Gastrocnemius medialis (tissue), 4 donors: ENCODE results near the gene HOTAIR.

Experiments
- POLR2A ChIP-seq, 2 donors: fragments of 450-650 bp; IDR thresholded peaks; one replicate each; pipeline ENCODE4 v1.6.1; 2017; ENCODE audit warnings: antibody characterized with exemption in 2 of 2, mild to moderate bottlenecking in 2 of 2, moderate library complexity in 2 of 2
- TF ChIP-seq, protein P1 (sequence below), 5 experiments: fragments of 450-650 bp in 3 of 5; fragments of 200-600 bp in 2 of 5; sonication (generic) in 2 of 5; IDR thresholded peaks in 4 of 5; conservative IDR thresholded peaks in 1 of 5; 1 replicate in 4 of 5; 2 replicates in 1 of 5; pipeline ENCODE4 v1.5.1; 2016 to 2019; ENCODE audit warnings: antibody characterized with exemption in 5 of 5, mild to moderate bottlenecking in 3 of 5, moderate library complexity in 3 of 5

DNA sequence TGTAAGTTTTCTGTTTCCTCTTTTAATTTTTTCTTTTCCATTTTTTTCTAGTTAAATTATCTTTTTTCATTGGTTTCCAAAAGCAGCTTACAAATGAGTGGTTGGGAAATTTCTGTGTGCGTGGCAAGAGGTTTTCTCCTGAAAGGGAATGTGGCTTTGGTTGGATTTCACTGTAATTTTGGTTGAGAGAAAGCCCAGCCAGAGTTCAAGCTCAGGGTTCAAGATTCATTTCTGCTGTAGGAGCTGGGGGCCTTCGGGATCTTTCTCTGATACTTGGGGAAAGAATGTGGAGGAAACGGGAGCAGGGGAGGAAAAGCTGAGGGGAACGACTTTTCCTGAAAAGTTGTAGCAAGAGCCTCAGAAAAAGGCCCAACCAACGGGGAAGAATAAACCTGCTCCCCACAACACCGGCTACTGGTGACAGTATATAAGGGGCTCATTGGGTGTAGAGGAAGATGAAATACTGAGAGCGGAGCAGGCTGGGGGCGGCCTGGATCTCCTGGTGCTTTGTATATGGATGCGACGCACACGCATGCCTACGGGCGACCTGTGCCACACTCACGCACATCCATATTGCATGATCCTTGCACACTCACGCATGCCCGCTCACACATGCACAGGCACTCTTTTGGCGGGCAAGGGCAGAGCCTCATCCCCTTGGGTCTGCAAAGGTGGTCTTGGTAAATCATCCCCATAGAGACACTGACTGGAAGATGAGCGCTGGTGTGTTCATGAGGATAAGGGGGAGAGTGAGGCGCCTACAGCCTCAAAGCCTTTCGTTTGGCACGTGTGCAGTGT lies 12.1 kb upstream of the HOTAIR start:
- TF ChIP-seq, protein P1, sequence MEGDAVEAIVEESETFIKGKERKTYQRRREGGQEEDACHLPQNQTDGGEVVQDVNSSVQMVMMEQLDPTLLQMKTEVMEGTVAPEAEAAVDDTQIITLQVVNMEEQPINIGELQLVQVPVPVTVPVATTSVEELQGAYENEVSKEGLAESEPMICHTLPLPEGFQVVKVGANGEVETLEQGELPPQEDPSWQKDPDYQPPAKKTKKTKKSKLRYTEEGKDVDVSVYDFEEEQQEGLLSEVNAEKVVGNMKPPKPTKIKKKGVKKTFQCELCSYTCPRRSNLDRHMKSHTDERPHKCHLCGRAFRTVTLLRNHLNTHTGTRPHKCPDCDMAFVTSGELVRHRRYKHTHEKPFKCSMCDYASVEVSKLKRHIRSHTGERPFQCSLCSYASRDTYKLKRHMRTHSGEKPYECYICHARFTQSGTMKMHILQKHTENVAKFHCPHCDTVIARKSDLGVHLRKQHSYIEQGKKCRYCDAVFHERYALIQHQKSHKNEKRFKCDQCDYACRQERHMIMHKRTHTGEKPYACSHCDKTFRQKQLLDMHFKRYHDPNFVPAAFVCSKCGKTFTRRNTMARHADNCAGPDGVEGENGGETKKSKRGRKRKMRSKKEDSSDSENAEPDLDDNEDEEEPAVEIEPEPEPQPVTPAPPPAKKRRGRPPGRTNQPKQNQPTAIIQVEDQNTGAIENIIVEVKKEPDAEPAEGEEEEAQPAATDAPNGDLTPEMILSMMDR (IDR thresholded peaks at IDR 0.05 in 4 of 5, conservative IDR thresholded peaks at IDR 0.05 in 1 of 5): no peak
- TF ChIP-seq POLR2A (IDR thresholded peaks at IDR 0.05): no peak
